B cell (primary cell): ENCODE results near the gene TUBA3E.

Experiments used
- CTCF ChIP-seq: fragments of 200-600 bp; IDR thresholded peaks from one replicate; pipeline ENCODE4 v1.8.0; 2022; ENCODE audit warnings: antibody characterized with exemption, mild to moderate bottlenecking
- EZH2 ChIP-seq: IDR thresholded peaks from 2 replicates; pipeline ENCODE4 v1.6.1; 2012; ENCODE audit warnings: borderline replicate concordance, low read depth, mild to moderate bottlenecking, moderate library complexity, low read length; ENCODE audit not compliant: insufficient read depth, poor library complexity, severe bottlenecking

GRCh38 chr2:130152816-130153595 is 45.2 kb downstream of the TUBA3E start:
- TF ChIP-seq CTCF (no peak), EZH2 (no peak)
